T-helper 1 cell treated with Interleukin-12 subunit alpha and Interleukin-12 subunit beta and Interleukin-4 antibody, amounts not matched to agents 30 ng/mL and 1 ng/mL, for 36 hours (primary cell): ENCODE results near the gene MALT1. TPM values are rescaled to one million over a fixed set of nuclear protein-coding genes. Genes with fewer than 3 reads are reported as not detected.
"Not testable (repeated sequence)": the region's sequence is repeated elsewhere in the genome, so short reads cannot be mapped to it uniquely, and the experiment has no call there.

Source experiments
- intact Hi-C: fragments of 100-400 bp; cut with micrococcal nuclease; formaldehyde crosslinking; loops from one replicate; pipeline ENCODE4 v1.15.1; 2024
- total RNA-seq: library from RNA; stranded (reverse); gene quantifications from 2 replicates; pipeline ENCODE4 v1.2.3, GENCODE V29; 2022

Gene MALT1
- total RNA-seq, 1 donor from 2014 or later = 49.8 TPM

DNA sequence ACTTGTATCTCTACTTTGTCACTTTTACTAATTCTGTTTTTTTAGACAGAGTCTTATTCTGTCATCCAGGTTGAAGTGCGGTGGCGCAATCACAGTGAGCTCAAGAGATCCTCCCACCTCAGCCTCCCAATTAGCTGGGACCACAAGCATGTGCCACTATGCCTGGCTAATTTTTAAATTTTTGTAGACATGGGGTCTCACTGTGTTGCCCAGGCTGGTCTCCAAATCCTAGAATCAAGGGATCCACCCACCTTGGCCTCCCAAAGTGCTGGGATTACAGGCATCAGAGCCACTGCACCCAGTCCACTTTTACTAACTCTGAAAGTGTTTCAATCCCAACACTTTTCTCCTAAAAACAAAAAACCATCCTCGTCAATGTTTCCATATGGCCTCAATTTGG is 94.9 kb downstream of the MALT1 start:
- intact Hi-C loops = loop anchor here (10.0 kb wide), 1 partner anchor 639 kb away; no protein-coding TSS in a partner anchor

DNA sequence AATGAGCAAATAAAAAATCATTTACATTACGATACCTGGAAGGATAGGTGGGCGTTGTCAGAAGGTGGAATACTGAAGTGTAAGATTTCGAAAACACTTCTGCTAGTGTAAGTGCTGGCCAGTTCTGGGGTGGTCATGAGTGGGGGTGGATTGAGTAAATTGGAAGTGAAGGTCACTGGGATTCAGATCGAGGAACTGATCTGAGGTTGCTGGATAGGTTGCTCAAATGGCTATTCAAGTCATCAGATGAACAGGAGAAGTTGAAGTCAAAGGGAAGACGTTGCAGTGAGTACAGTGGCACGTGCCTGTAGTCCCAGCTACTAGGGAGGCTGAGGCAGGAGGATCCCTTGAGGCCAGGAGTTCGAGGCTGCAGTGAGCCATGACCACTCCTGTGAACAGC is 95.7 kb downstream of the MALT1 start:
- intact Hi-C loops = loop anchor here (10.0 kb wide), 1 partner anchor 638 kb away; no protein-coding TSS in a partner anchor

DNA sequence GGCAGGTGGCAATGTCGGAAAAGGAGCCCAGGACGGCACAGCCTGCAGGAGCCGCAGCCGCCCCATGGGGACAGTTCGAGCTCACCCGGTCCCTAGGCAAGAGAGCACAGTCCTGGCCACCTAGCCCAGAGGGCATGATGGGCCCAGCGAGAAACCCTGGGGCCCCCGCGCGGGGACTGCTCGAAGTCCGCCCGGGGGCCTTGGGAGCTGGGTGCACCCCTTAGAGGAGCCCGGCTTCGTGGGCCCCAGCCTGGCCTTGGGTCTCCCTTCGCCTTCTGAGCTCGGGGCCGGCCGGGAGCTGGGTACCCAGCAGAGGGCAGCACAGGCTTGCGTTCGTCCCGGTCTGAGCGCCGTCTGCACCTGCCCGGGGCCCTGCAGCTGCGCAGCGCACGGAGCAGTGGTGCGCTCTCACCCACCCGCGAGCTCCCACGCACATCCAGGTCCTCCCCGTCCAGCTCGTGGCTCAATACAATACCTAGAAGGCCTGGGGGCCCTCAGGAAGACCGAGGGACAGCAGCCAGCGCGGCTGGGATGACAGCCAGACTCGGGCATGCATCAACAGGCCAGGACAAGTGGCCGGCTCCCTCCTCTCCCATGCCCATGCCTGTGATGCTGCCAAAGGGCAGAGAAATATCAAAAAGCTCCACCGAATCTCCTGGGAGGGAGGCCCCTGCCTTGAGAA is 97.2 kb downstream of the MALT1 start:
- intact Hi-C loops = loop anchor here (1.0 to 10.0 kb wide), 3 partner anchors 289 to 636 kb away; no protein-coding TSS in a partner anchor

DNA sequence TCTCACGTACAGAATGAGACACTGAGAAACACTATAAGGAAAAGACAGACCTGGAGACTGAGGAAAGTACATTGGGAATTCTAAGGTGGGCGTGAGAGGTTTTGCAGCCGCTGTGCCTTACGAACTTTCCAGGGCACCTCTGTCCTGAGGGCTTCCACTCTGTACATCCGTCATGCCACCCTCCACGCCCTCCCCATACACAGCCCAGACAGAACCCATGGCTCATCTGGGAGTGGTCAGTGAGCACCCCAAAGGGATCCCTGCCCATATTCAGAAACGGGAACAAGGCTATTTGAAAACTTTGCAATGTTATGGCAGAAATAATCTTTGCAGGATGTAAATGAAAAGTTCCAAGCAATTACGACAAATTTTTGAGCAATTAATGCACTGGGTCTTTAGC is 98.1 kb downstream of the MALT1 start:
- intact Hi-C loops = loop anchor here (10.0 kb wide), 1 partner anchor 635 kb away; no protein-coding TSS in a partner anchor

GRCh38 chr18:58770601-58771000 is 99.3 kb downstream of the MALT1 start:
- intact Hi-C loops = no loop called here

DNA sequence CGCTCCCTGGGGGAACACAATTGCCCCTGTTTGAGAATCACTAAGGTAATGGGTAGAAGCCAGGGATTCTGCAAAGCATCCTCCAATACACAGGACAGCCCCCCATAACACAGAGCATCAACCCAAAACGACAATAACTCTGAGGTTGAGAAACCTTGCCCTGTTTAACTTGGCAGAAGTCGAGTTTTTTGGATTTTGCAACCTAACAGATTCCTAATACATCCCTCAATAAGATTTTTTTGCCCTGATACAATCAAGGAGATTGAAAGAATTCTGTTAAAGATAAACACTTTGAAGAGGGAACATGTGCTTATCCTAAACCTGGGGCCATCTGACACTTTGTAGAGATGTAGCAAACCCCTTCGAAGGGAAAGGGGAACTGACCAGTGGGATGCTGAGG is 100.9 kb downstream of the MALT1 start:
- intact Hi-C loops = no loop called here

DNA sequence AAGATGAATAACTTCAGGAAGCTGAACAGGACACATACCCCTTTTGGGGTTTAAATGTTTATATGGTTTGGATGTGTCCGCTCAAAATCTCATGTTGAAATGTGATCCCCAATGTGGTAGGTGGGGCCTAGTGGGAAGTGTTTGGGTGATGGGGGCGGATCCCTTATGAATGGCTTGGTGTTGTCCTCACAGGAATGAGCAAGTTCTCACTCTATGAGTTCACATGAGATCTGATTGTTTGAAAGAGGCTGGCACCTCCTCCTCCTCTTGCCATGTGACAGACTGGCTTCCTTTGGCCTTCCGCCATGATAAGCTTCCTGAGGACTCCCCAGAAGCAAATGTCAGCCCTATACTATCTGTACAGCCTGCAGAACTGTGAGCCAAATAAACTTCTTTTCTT is 104.8 kb downstream of the MALT1 start:
- intact Hi-C loops = no loop called here

DNA sequence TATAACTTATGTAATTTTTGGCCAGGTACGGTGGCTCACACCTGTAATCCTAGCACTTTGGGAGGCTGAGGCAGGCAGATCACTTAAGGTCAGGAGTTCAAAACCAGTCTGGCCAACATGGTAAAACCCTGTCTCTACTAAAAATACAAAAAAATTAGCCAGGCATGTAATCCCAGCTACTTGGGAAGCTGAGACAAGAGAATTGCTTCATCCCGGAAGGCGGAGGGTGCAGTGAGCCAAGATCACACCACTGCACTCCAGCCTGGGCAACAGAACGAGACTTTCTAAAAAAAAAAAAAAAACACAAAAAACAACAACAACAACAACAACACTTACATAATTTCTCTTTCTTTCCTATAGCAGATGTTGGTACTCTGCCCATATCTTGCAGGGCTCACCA is 105.3 kb downstream of the MALT1 start:
- intact Hi-C loops = not testable (repeated sequence)

- intact Hi-C loops = no loop called here
These were observed 106.2 kb downstream of the MALT1 start for GRCh38 chr18:58777471-58777870.

DNA sequence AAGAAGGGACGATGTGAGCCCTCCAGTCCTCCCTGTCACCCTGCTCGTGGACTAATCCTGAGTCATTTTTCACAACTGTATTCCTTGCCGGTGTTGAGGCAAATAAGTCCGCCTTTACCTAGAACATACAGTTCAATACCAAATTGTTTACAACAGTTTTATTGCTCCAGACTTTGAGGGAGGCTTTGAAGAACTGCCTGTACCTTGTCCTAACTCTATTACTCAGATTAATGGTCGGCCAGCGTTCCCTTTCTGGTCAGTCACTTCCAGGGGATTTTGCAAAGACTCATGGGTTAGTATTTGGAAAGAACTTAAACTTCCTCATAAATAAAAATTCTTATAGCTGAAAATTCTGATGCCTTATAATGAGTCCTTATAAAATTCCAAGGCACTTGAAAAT is 108.3 kb downstream of the MALT1 start:
- intact Hi-C loops = no loop called here

GRCh38 chr18:58780045-58780444 is 108.8 kb downstream of the MALT1 start:
- intact Hi-C loops = loop anchor here (10.0 kb wide), 1 partner anchor 155 kb away; no protein-coding TSS in a partner anchor

GRCh38 chr18:58781627-58782194 is 110.4 kb downstream of the MALT1 start:
- intact Hi-C loops = loop anchor here (1.0 to 10.0 kb wide), 3 partner anchors 153 to 289 kb away; no protein-coding TSS in a partner anchor

- intact Hi-C loops = loop anchor here (10.0 kb wide), 1 partner anchor 150 kb away; no protein-coding TSS in a partner anchor
These were observed 113.4 kb downstream of the MALT1 start for GRCh38 chr18:58784601-58785137.

GRCh38 chr18:58785171-58785805 is 114.0 kb downstream of the MALT1 start:
- intact Hi-C loops = loop anchor here (10.0 kb wide), 1 partner anchor 150 kb away; no protein-coding TSS in a partner anchor

DNA sequence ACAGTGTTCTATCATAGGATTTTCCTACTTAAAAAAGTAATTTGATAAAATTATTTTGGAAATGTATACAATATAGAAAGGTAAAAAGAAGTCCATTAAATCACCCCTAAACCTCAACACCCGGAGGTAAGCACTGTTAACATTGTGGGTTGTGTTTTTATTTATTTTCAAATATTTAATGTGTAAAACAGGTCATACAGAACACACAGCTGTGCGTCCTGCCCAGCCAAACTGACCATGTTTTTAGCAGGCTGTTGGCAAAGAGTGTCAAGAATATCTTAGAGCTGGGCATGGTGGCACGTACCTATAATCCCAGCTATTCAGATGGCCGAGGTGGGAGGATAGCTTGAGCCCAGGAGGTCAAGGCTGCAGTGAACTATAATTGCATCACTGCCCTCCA is 114.6 kb downstream of the MALT1 start:
- intact Hi-C loops = loop anchor here (10.0 kb wide), 1 partner anchor 149 kb away; no protein-coding TSS in a partner anchor

DNA sequence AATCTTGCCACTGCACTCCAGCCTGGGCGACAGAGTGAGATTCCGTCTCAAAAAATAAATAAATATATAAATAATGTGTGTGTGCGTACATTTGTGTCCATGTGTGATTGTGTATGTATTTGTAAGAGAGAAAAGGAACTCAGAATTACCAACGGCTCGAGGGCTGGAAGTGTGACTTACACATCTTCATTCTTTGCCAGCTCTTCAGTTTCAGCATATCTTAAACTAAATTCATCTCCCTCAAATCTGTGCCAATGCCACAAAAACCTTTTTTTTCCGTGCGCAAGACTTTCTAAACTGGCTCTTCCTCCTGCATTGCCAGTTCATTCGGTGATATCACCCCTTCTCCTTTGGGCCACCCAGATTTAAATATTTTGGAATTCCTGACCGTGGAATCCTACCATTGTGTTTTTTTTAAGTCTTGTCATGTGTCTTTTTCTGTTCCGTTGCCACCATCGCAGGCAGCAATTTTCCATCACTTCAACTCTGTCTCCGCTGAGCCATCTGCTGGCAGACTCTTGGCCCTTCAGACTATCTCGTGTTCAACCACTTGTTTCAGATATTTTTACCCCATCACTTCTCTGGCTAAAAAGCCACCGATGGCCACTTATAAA is 116.4 kb downstream of the MALT1 start:
- intact Hi-C loops = loop anchor here (10.0 kb wide), 1 partner anchor 147 kb away; no protein-coding TSS in a partner anchor

DNA sequence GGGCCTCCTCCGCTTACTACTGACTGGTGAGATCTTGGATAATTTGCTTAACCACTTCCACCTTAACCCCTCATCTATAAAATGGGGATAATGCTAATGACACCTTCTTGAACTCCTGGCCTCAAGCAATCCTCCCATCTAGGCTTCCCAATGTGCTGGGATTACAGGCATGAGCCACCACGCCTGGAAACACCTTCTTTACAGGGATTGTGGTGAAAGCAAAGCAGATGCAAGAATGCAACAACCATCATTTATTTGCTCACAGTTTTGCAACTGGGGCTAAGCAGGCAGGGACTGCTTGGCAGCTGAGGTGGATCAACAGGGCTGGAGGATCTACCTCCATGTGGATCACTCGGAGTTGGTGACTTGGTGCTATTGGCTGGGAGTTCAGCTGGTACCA is 117.2 kb downstream of the MALT1 start:
- intact Hi-C loops = loop anchor here (10.0 kb wide), 1 partner anchor 146 kb away; no protein-coding TSS in a partner anchor

DNA sequence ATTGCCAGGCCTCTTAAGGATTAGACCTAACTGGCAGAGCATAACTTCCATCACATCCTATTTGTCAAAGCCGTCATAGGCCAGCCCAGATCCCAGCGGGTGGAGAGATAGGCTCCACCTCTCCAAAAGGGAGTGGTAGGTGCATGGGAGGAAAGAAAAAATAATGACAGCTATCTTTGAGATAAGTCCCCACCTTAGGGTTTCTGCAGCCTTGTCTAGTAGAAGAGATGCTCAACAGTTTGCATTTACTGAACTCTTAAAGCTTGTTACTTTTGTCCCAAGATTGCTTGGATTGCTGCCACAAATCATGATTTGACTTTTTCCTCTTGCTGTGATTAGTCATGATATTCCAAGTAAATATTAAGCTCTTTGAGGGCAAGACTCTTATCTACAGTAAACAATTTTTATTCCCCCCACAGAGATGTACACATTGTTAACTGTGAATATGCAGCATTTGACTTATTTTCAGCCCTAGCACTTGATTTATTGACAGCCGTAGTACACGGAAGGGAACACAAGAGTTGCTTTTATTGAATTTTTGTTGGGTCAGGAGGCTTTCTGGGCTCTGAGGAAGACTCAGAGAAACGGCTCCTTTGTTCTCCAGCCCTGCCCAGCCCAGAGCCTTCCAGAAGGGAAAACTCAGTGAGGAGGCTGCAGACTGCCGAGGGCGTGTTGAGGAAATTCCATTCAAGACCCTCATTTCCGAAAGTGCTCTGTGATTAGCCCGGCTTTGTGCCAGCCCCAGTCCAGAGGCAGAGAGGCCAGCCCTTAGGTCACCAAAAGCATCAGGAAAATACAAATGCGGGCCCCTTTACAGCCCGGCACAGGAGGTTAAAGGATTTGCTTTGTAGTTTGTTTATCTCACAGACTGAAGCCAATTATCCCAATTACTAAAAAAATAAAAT is 118.0 kb downstream of the MALT1 start:
- intact Hi-C loops = loop anchor here (10.0 kb wide), 1 partner anchor 146 kb away; no protein-coding TSS in a partner anchor

GRCh38 chr18:58789876-58790240 is 118.6 kb downstream of the MALT1 start:
- intact Hi-C loops = loop anchor here (10.0 kb wide), 1 partner anchor 145 kb away; no protein-coding TSS in a partner anchor

DNA sequence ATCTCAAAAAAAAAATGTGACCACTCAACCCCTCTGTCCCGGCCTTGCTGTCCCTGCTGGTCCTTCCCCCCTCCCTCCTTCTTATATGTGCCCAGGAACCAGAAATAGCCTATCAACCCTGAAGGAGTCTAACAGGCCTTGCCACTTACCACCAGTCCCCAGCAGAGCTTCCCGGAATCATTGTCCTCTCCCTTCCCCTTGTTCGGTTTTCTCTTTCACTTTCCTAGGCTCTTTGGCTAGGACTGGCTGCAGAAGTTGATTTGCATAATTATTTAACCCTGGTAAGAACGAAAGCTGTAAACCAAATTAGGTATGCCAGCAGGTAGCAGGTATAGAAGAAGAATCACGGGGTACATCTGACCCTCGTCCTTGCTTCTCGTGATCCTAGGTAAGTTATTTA is 120.8 kb downstream of the MALT1 start:
- intact Hi-C loops = no loop called here
